Testis (tissue), 2 donors: Measurements from ENCODE around the gene PTPRN2.

ENCODE experiments used
- CTCF ChIP-seq, 3 experiments: fragments of 450-650 bp in 2 of 3; fragments of 200-600 bp in 1 of 3; sonication (generic) in 1 of 3; IDR thresholded peaks; one replicate each; pipeline ENCODE4 v1.5.1; 2016 to 2019; ENCODE audit warnings: antibody characterized with exemption in 3 of 3, mild to moderate bottlenecking in 2 of 3, moderate library complexity in 1 of 3
- POLR2A ChIP-seq: fragments of 450-650 bp; IDR thresholded peaks from one replicate; pipeline ENCODE4 v1.6.1; 2017; ENCODE audit warnings: antibody characterized with exemption, mild to moderate bottlenecking, moderate library complexity

- no peak for TF ChIP-seq CTCF (IDR thresholded peaks at IDR 0.05)
- no peak for TF ChIP-seq POLR2A
Observed at GRCh38 chr7:157760004-157760730, 827.5 kb downstream of the PTPRN2 start.
